ENCODE results near the gene DNAH1.
A peak's percentile ranks its signal among the peaks of the same experiment; 100 is the strongest.

Gene DNAH1

DNA sequence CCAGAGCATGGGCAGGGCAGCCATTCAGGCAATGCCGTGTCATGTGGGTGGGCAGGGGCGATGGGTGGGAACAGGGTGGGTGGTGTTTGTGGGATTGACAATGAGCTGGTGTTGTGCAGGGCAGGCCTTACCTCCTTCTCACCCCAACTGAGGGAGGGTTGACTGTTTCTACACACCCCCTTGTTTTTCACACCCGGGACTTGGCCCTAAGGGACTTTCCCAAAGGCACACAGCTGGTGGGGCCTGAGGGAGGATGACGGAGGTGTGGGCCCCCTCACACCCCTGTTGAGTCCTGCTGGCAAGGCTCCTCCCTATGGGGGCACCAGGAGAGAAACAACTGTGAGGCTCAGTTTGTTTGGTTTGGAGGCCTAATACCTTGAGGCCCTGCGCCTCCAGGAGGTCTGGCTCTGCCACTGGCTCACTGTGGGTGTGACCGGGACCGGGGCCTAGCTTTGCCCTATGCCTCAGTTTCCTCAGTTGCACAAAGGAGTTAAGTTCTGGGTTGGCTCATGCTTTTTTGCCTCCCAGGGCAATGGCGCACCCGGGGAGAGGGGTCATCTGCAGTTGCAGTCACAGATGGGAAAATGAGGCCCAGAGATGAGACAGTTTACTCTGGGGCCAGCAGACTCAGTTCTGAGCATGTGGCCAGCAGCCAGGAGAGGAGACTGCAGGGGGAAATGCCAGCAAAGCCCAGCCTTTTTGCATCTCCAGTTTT is 5.1 kb upstream of the DNAH1 start:
- peak in 2 of 3 experiments; percentile 15 to 57 for DNase-seq (ENCODE audit: low read depth in 2 of 3, low spot score in 2 of 3)

- no peak for DNase-seq (ENCODE audit: low read depth in 2 of 3, low spot score in 2 of 3)
Measured at GRCh38 chr3:52311576-52312119, 4.5 kb upstream of the DNAH1 start.

DNA sequence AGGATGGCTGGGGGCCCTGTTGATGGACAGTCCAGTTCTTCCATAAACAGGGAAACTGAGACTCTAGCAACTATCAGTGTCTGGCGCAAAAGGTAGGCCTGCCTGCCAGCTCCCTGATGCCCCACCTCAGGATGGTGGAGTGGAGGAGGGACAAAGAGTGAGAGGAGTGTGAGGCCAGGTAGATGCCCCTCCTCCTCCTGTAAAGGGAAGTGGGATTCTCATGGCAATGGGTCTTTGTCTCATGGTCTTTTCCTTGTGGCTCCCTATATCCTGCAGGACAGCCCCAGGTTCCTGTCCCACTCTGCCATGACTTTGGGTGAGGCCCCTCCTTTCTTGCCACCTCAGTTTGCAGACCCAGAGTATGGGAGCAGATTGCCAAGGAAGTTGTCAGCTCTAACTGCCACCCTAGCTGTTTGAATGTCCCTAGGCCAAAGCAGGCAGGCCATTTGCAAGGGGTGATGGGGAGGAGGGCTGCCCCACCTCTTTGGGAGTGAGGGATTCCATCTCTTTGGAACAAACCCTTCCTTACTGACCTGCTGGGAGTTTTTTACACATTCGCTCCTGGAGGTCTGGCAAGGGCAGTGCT is 2.8 kb upstream of the DNAH1 start:
- DNase-seq (ENCODE audit: low read depth in 2 of 3, low spot score in 2 of 3) = no peak

DNA sequence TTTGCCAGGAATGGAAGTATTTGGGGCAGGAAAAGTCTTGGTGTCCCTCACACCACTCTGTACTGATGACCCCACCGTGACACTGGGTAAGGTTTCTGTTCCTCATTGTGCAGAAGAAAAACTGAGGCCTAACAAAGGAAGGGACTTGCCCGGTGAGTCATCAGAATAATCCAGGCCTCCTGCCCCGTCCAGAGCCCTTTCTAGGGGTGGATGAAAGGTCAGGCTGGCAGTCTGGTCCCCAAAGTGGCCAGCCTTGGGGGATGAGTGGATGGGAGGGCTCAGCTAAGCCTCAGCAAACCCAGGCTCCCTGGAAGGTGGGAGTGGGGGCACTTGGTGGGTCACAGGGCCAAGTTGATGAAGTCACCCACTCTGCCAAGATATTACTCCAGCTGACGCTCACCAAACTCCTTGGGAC is 2.3 kb upstream of the DNAH1 start:
- no peak for DNase-seq (ENCODE audit: low read depth in 2 of 3, low spot score in 2 of 3)

- no peak for DNase-seq (ENCODE audit: low read depth in 2 of 3, low spot score in 2 of 3)
Measured at GRCh38 chr3:52314489-52314888, 1.6 kb upstream of the DNAH1 start.

- DNase-seq (ENCODE audit: low read depth in 2 of 3, low spot score in 2 of 3) = no peak
Measured at GRCh38 chr3:52315006-52315405, 1.1 kb upstream of the DNAH1 start.

DNA sequence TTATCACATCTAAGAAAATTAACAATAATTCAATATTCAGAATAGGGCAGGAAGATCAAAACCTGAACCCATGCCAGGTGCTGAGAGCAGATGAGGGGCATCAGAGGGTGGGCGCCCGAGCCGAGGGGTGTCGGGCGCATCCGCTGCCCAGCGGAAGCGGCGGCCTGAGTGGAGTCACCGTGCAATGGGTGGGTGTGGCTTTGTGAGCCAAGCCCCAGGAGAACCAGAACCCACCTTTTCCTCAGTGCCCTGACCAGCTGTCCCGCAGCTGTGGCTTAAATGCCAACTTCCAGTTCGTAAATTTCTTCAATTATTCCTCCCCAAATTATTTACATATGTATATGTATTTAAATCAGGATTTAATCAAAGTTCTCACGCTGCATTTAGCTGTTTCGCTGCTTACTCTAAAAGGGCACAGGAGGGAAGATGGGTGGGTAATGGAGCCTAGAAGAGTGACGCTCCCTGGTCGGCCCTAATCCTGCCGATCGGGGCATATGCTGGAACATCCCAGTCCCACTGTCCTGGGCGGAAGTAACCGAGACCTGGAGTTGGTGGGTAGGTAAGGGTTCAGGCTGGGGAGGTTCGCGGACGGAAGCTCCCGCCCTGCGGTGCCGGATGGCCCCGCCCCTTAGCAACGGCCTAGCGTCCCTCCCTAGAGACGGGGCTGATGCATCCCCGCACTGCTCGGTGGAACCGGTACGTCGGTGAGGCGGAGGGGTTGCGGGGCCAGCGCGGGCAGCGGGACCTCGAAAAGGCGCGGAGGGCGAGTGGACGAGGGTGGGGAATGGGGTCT is 1.3 kb downstream of the DNAH1 start:
- peak; percentile 24 to 33 (median 30) for DNase-seq (ENCODE audit: low read depth in 2 of 3, low spot score in 2 of 3)

DNA sequence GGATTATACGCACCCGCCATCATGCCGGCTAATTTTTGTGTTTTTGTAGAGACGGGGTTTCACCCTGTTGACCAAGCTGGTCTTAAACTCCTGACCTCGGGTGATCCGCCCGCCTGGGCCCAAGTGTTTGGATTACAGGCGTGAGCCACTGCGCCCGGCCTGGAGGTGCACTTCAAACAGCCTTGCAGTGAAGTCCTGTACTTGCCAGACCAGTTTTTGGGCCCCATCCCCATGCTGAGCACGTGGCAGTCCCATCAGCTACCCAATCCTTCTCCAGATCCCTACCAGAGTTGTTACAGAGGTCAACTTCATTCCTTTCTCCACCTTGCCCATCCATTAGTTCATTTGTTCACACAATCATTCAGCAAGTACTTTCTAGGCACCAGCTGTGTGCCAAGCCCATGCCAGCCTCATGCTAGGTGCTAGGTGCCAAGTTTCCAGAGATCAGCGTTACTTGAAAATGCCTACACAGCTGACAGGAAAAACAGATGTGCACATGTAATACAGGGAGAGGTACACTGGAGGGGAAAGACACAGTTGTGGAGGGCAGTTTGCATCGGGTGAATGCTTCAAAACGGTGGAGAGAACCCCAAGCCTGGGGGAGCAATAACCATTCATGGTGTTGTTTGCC is 2.2 kb downstream of the DNAH1 start:
- DNase-seq (ENCODE audit: low read depth in 2 of 3, low spot score in 2 of 3) = no peak

GRCh38 chr3:52319921-52320595 is 3.9 kb downstream of the DNAH1 start:
- no peak for DNase-seq (ENCODE audit: low read depth in 2 of 3, low spot score in 2 of 3)

DNA sequence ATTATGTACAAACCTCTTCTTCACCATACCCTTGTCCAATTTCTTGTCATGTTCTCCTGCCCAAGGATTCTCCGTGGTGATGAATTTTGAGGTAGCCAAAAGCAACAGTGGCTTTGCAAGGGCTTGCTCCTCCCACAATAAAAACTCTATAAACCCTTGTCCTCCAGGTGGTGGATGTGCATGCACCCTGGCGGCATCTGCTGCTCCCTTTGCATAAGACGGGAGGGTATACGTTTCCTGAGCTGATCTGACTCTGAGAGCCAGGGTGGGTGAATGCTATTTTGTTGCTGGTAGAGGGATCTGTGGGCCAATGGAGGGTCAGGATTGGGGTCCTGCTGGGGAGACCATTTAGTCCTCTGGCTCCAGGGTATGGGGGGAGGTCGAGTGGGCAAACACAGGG is 5.4 kb downstream of the DNAH1 start:
- DNase-seq (ENCODE audit: low read depth in 2 of 3, low spot score in 2 of 3) = no peak

DNA sequence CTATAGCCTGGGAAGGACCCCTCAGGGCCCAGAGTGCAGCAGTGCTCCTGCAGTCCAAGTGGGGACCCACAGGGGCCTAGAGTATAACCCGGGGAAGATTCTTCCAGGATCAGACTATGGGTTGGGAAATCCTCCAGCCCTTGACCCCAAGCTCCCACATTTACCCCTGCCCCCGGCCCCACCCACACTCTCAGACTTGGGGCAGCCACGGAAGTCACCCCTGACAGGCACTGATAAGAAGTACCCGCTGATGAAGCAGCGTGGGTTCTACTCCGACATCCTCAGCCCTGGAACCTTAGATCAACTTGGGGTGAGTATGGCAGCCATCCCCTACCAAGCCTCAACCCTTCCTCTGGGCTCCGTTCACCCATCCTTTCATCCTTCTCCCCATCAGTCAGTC is 6.3 kb downstream of the DNAH1 start:
- DNase-seq (ENCODE audit: low read depth in 2 of 3, low spot score in 2 of 3) = no peak

DNA sequence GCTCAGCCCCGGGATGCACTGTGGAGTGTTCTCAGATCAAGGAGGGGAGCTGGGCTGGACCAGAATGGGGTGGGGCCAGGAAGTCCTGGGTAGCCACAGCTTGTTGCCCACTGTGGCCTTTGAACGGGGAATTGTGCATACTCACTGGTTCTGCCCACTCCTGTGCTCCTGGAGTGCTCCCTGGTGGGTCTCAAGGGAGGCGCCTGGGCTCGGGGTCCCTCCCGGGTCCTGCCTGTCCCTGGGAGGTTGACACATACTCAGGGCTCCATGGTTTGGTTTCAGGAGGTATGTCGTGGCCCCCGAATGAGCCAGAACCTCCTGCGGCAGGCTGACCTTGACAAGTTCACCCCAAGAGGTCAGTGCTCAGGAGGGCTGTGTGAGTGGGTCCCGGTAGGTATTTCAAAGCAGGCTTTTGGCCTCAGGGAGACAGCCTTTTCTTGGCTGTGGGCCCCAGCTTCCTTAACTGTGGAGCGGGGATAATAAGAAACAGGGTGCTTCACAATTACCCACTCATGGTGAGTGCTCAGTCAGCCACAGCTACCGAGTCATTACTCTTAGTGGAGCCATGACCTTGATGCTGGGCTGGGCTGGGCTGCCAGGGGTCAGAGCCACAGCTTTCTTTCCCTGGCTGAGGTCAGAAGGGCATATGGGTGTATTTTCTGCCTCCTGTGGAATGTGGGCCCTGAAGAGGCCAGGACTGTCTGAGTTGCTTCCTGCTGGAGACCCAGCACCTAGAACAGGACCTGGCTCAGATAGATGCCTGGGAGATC is 7.6 kb downstream of the DNAH1 start:
- DNase-seq (ENCODE audit: low read depth in 2 of 3, low spot score in 2 of 3) = no peak

GRCh38 chr3:52324676-52325075 is 8.6 kb downstream of the DNAH1 start:
- DNase-seq (ENCODE audit: low read depth in 2 of 3, low spot score in 2 of 3) = no peak

DNA sequence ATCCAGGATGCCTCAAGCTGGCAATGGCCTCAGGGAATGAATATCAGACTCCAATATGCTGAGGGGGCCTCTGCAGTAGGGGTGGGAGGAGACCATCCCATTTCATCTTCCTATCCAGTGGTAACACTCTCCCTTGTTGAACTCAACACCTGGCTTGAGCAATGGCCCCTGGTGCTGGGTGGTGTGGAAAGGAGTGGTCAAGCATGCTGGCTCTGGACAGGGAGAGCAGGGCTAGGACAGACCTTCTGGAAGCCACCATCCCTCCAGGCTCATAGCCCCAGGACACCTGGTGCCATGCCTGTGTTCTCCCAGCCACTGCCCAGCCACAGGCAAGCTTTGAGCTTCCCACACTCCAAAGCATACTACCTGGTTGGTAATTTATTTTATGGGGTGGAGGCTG is 9.6 kb downstream of the DNAH1 start:
- DNase-seq (ENCODE audit: low read depth in 2 of 3, low spot score in 2 of 3) = no peak

DNA sequence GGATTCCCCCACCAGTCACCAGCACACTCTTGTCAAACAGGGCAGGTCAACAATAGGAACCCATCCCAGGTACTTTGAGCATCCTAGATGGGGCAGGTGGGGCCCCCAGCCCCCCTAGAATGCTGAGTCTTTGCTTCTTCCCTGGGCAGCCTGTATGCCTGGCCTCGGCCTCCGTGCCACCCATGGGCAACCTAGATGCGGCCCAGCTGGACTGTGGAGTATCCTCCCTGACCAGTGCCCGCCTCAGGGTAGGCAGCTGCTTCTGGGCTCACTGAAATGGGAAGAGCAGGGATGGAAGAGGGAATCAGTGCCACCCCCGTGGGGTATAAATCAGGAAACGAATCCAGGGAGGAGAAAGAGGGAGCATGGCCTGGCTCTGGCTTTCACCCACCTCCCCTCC is 10.9 kb downstream of the DNAH1 start:
- no peak for DNase-seq (ENCODE audit: low read depth in 2 of 3, low spot score in 2 of 3)

DNA sequence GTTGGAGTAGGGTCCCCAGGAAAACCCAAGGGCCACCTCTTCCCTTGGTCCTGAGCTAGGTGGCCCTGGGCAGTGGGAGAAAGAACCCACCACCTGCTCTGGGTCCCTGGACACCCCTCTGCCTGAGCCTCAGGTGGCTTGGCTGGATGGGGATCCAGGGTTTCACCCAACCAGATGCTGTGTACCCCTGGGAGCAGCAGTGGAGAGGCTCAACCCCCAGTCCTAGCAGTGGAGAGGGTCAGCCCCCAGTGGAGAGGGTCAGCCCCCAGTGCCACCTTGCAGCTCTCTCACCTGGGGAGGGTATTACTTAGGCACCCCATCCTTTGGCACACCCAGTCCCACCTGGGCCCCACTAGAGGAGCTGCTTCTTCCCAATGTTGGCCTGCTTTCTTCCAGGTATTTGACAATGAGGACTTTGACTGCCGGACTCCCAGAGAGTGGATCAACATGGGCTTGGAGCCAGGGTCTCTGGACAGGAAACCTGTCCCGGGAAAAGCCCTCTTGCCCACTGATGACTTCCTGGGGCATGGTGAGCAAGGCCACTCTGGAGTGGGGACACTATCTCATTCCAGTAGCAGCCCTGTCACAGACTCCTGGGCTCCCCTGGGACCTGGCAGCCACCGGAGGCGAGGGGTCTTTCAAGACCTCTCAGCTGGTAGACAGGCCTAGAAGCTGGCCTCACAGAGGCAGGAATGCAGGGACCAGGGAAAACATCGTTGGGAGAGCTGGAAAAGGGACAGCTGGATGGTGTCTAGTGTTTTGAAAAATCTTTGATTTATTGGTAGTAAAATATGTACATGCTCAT is 11.6 kb downstream of the DNAH1 start:
- DNase-seq (ENCODE audit: low read depth in 2 of 3, low spot score in 2 of 3) = no peak

GRCh38 chr3:52328536-52329080 is 12.5 kb downstream of the DNAH1 start:
- no peak for DNase-seq (ENCODE audit: low read depth in 2 of 3, low spot score in 2 of 3)

GRCh38 chr3:52330194-52330805 is 14.2 kb downstream of the DNAH1 start:
- DNase-seq (ENCODE audit: low read depth in 2 of 3, low spot score in 2 of 3) = no peak

DNA sequence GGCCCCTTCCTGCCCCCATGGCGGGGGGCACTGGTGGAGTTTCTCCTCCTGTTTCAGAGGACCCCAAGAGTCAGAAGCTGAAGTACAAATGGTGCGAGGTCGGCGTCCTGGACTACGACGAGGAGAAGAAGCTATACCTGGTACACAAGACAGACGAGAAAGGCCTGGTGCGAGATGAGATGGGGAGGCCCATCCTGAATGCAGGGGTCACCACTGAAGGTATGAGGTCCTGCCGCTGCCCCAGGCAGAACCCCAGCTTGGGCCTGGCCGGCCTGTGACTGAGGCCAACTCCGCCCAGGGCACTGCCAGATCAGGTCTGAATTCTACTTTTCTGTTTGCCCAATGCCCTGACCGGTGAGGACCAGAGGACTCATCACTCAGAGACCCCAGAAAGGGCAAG is 15.0 kb downstream of the DNAH1 start:
- no peak for DNase-seq (ENCODE audit: low read depth in 2 of 3, low spot score in 2 of 3)

Data from activated CD8-positive, alpha-beta memory T cell treated with anti-CD3 and anti-CD28 coated beads for 48 hours (primary cell).